HL-60/S4 treated with phorbol 12-myristate 13-acetate at 8.2 ng/mL for 4 days and 3 days (cell line): ENCODE data around the gene NKD1.

ENCODE experiments used
- in situ Hi-C: fragments of 300-500 bp; cut with MboI; formaldehyde crosslinking; loops from 2 replicates; pipeline ENCODE4 v1.15.0; 2022; ENCODE audit warnings: low sequenced_read_pairs

NKD1 gene

GRCh38 chr16:50537533-50538290 is 10.5 kb upstream of the NKD1 start:
- in situ Hi-C loops: no loop called here

DNA sequence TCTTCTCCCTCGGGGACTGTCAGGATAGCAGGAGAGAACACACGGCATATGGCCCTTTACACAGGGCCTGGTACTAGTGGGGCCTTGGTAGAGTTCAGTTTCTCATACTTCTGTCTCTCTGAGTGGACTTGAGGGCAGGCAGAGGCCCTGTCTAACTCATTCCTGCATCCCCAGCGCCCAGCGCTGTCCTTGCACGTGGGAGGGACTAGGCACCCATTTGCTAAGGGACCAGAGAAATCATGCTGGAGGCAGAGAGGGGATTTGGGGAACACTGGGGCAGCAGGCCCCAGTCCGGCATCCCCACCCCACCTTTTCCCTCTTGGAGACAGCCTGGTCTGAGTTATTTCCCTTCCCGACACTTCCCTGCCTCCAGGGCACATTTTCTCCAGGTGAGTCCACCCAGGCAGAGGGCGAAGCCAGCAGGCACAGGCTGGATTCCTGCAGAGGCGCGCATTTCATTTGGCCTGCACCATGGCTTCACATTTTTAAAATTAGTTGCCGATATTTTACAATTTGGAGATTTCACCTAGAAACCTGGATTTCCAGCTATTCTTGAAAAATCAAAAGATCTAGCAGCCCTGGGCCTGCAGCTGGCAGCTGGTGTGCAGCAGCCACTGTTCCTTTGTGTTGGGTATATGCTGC is 9.7 kb upstream of the NKD1 start:
- in situ Hi-C loops: no loop called here

DNA sequence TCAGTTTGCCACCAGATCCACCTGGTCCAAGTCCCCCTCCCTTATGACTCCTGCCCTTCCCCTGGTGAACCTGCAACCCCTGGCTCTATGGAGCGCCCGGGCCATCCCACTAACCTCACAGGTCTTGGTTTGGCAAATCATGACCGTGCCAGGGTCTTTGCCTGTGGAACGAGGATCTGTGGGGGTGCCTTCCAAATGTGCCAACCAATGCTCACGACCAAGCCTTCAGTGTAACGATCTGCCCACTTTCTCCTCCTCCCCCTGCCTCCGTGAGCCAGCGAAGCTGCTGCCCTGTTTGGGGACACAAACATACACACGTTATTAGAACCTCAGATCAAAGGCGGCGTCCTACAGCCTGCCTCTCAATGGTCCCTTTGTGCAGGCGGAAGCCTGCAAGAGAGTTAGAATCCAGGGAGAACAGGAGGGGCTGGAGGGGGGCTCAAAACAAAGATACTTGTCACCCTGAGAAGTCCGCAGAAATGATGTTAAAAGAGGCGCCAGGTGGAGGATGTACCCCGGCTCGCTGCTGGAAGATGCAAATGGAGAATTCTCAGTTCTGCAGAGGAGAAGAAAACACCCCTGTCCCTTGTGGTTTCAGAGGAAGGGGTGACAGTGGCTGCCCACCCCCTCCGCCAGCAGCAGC is 9.0 kb upstream of the NKD1 start:
- in situ Hi-C loops: no loop called here

DNA sequence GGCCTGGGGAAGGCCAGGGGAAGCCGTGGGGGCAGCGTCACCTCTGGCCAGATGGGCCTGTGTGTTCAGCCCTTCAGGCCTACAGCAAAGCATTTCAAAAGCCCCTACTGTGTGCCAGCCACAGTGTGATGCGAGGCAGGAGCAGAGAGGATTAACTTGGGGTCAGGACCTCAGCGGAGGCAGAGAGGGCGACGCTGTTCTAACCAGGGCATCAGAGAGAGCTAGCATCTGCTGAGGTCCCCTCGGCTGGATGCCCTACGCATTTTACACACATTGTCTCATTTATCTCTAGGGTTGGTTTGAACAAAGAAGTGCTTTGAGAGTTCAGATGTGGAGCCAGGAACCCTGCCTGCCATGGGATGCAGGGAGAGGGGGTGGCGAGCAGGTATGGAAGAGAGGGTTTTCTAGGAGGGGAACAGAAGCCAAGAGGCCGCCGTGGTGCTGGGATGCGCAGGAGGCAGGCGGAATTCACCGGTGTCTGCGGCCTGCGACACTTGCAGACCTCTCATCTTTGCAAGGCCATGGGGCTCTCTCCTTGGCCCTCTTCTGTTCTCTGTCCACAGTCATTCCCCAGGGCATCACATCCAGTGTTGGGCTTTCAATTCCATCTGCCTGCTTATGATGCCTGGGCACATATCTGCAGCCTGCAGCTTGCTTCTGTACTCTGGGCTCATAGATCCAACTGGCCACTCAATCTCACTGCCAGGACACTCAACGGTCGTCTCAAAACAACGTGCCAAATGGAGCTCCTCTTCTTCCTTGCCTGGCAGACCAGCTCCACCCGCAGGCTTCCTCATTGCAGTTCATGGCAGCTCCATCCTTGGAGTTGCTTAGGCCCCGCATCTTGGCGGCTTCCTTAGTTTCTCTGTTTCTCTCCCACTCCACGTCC is 8.1 kb upstream of the NKD1 start:
- in situ Hi-C loops: no loop called here

DNA sequence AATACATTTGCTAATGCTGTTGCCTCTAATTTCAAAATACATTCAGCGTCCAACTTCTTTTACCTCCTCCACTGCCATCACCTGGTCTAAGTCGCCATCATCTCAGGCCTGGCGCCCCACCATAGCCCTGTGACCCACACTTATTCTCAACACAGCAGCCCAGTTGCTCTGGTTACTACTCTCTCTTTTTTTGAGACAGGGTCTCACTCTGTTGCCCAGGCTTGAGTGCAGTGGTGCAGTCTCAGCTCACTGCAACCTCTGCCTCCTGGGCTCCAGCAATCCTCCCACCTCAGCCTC is 7.5 kb upstream of the NKD1 start:
- in situ Hi-C loops: no loop called here

DNA sequence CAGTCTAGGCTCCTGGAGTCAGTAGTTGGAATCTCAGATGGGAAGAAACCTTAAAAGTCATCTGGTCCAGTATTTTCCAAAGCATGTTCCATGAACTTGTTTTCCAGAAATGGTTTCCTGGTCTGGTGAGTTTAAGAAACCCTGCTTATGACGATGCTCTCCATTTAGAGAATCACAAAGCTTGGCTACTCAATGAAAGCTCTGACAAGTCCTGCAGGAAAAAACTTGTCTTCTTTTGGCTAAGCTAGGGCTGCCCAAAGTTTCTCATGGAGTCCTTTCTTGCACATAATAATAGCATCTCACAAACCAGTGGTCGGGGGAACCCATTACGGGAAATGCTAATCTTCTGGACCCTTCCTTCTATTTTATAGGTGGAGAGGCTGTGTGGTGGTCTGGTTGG is 5.5 kb upstream of the NKD1 start:
- in situ Hi-C loops: no loop called here

- in situ Hi-C loops: no loop called here
Observed at GRCh38 chr16:50546125-50546524, 2.1 kb upstream of the NKD1 start.

- in situ Hi-C loops: no loop called here
Observed at GRCh38 chr16:50547340-50548124, 664 bp upstream of the NKD1 start.

DNA sequence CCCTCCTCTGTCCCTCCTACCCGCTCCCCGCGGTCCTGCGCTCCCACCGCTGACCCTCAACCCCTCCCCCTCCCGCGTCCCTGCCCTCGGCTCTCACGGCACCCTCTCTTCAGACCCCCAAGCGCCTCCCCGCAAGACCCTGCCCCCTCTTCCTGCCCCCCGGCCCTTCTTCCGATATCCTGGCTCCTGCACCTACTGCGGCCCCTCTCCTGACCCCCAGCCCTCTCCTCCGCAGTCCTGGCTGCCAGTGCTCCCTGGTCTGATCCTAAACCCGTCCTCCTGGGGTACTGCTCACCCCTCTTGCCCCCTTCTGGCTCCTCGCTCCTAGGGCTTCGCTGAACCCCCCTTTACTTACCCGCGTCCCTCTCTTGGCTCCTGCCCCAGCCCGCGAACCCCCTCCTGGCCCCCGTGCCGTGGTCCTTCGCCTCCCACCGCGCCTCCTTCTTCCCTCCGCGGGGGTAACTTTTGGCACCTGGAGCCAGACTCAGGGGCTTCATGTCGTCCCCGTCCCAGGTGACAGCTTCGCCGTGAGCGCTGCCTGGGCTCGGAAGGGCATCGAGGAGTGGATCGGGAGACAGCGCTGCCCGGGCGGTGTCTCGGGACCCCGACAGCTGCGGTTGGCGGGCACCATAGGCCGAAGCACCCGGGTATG is 839 bp downstream of the NKD1 start:
- in situ Hi-C loops: no loop called here

DNA sequence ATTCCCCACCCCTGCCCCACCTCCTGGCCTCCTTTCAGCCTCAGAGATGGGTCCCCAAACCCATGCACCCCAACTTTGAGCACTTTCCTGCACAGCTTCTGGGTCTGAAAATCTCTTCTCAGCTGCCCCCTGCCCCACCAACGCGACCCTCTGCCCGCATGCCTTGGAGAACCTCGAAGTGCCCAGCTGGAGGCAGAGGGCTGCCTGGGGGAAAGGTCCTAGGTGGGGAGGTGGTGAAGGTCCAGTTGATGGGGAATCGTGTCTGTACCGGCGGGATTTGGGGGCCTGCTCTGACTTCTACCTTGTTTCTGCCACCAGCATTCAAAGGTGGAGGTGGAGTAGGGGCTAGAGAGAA is 1.3 kb downstream of the NKD1 start:
- in situ Hi-C loops: no loop called here

DNA sequence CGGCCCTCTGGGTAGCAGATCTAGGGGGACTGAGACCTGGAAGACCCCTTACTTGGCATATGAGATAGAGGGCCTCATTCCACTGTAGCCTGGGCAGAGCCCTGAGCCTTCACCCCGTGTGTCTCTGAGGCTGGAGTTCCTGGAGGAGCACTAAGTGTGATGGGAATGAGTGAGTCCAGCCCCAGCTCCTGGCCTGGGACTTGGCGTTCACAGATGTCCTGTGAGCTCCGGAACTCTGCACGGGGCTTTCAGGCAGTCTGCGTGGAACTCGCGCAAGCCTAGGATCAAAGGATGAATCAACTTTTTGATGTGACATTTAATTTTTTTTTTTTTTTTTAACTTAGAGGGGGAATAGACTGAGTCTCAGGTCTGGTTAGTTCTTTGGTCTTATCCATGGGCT is 1.8 kb downstream of the NKD1 start:
- in situ Hi-C loops: no loop called here

GRCh38 chr16:50550866-50551641 is 2.9 kb downstream of the NKD1 start:
- in situ Hi-C loops: no loop called here

DNA sequence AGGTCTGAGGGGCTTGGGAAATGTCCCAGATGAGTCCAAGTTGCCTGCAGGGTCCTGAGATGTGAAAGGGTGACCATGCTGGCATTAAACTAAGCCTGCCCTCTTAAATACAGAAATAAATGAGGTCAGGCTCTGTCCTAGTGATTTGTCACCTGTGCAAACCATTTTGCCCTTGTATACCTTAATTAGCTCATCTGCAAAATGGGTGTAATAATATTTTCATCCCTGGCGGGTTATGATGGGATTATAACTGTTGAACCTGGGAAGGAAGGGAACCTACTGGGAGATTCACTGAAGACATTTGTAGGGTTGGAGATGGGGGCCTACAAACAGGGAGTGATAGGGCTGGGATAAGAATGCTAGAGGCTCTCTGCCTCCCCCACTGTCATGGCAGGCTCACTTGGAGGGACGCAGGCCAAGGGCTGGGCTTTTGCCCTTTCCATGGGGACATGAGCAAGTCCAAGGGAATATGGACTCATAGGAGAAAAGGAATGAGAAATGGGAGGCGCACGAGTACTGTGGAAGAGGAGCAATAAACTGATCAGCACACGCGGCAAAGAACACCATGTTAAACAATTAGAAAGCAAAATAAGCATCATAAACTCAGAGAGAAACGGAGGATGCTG is 4.4 kb downstream of the NKD1 start:
- in situ Hi-C loops: no loop called here

GRCh38 chr16:50553182-50553710 is 5.0 kb downstream of the NKD1 start:
- in situ Hi-C loops: no loop called here

- in situ Hi-C loops: no loop called here
Observed at GRCh38 chr16:50553731-50554360, 5.7 kb downstream of the NKD1 start.

DNA sequence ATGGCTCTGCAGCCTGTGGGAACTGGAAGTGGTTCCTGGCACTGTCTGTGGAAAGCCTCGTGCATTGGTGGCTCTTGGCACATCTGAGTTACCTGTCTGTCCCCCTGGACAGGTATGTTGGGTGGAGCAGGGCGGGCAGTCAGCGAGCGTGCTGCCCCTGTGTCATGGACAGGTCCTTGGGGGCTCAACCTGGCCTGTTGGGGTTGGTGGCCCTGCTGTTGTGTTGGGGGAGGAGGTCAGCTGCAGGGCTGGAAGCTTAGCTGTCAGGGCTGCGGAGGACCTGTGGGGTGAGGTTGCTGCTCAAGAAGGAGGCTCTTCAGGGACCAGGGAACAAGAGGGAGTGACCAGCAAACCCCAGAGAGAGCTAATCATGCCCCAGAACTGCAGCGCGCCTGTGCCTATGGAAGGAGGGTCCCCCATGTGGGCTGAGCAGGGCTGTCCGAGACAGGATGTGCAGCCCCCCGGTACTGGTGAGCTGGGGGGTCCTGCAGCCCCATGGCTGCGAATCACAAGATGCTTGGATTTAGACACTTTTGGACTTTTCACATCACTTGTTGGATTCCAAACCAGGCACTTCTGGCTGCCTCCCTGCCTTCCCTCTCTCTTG is 7.2 kb downstream of the NKD1 start:
- in situ Hi-C loops: no loop called here

DNA sequence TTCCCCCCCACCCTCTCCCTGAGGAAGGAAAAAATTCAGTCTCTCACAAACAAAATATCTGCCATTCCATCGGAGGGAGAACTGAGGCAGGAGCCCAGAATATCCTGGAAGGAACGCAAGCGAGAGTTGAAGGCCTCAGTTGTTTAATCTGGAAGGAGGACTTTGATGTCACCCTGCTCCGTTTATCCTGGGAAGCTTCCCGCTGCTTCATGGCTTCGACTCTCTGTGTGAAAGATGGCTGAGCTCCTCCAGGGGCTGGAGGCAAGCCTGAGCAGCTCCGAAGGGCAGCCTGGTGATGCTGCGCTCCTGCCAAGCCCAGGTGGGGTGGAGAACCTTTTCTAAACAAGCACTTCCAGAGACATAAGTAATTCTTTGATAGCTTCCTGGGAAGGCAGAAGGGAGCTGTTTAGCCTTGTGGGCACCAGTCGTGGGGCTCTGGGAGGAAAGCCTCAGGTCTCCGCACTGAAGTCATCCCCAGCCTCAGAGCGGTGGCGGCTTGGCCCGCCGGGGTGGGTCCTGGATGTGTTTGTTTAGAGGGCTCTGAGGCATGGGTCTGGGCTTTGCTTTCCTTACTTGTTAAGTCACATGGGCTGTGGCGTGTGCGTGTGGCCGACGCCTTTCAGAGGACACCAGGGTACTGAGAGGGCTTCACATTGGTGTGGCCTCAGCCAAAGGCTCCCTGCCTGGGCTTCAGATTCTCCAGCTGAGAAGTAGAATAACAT is 7.9 kb downstream of the NKD1 start:
- in situ Hi-C loops: no loop called here
